ENCODE data around the gene ZSCAN5A. TPM values are rescaled to one million over a fixed set of nuclear protein-coding genes. Genes with fewer than 3 reads are reported as not detected.
"Not testable (repeated sequence)": the region's sequence is repeated elsewhere in the genome, so short reads cannot be mapped to it uniquely, and the experiment has no call there.

Gene ZSCAN5A
- polyA plus RNA-seq, 1 of the 3 experiments (the other 2 are of a cell fraction): 6.8 TPM

DNA sequence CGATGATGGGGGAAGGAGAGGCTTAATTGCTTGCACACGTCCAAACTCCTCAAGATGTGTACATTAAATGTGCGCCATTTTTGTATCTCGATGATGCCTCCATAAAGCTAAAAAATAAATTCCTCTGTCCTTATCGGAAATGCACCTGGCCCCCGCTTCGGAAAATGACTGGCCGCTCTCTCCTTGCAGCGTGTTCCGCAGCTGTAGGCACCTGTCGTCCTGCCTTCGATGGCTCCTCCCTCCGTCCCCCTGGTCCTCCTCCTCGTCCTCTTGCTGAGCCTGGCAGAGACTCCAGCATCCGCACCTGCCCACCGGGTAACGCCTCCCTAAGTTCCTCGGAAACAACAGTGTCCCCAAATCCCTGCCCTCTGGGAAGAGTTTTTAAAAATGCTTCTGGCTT lies 137.8 kb downstream of the ZSCAN5A start:
- no peaks in the 10 kb centered on the region for H4K20me1 ChIP-seq (ENCODE audit: insufficient read depth)
- DNase-seq: no peak
- ChIA-PET POLR2A (no interaction called here), CTCF (interaction anchor here (0.9 to 2.8 kb wide), 6 partner anchors 15 to 157 kb away, joined by 3 to 11 read pairs (median 6); no protein-coding TSS in a partner anchor)
- no peaks in the 10 kb centered on the region for H3F3A ChIP-seq (replicated peaks; ENCODE audit: insufficient read depth)
- WGBS (ENCODE audit: low lambda C conversion rate): 16% methylated on average over 18 of the region's 18 CpGs
- H3K4me1 ChIP-seq (ENCODE audit: control insufficient read depth in 1 of 2, insufficient read depth in 2 of 2, low read depth in 1 of 2, low read length in 1 of 2): no peaks in the 10 kb centered on the region
- no peak overlapping the region for H3K27ac ChIP-seq (ENCODE audit: low read depth in 2 of 2, low read length in 1 of 2)
- H3K4me2 ChIP-seq: no peak overlapping the region
- TF ChIP-seq, protein P1, sequence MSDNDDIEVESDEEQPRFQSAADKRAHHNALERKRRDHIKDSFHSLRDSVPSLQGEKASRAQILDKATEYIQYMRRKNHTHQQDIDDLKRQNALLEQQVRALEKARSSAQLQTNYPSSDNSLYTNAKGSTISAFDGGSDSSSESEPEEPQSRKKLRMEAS (IDR thresholded peaks at IDR 0.05; ENCODE audit: low read depth): no peak
- TF ChIP-seq FOXM1 (IDR thresholded peaks at IDR 0.05; ENCODE audit: low read depth) (no peak), NRF1 (IDR thresholded peaks at IDR 0.05; ENCODE audit: low read depth, low read length) (no peak), YY1 (IDR thresholded peaks at IDR 0.05; ENCODE audit: low read depth) (no peak), GATA2 (CRISPR knock-in tag; IDR thresholded peaks at IDR 0.05) (no peak), USF2 (IDR thresholded peaks at IDR 0.05; ENCODE audit: borderline replicate concordance, low read depth, low read length) (no peak), GABPA (IDR thresholded peaks at IDR 0.05; ENCODE audit: low read depth) (no peak)
- peaks cover 77% of the 10 kb centered on the region for H3K27me3 ChIP-seq (ENCODE audit: insufficient read depth)
- no peaks in the 10 kb centered on the region for H3K9me3 ChIP-seq
- H3K79me2 ChIP-seq (ENCODE audit: insufficient read depth): no peaks in the 10 kb centered on the region
- H3K9me2 ChIP-seq: no peaks in the 10 kb centered on the region
- H3K36me3 ChIP-seq (replicated peaks in 1 of 2; ENCODE audit: control insufficient read depth in 1 of 2, insufficient read depth in 2 of 2, low read length in 1 of 2): no peaks in the 10 kb centered on the region
- H3K9ac ChIP-seq: no peak overlapping the region
- no peak overlapping the region for H2AFZ ChIP-seq (ENCODE audit: low read depth)
- no peak overlapping the region for H3K4me3 ChIP-seq (ENCODE audit: low read depth in 2 of 2, low read length in 1 of 2)

DNA sequence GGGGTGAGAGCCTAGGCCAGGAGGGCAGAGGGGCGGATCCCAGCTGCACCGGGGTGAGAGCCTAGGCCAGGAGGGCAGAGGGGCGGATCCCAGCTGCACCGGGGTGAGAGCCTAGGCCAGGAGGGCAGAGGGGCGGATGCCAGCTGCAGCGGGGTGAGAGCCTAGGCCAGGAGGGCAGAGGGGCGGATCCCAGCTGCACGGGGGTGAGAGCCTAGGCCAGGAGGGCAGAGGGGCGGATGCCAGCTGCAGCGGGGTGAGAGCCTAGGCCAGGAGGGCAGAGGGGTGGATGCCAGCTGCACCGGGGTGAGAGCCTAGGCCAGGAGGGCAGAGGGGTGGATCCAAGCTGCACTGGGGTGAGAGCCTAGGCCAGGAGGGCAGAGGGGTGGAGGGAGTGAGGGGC lies 138.3 kb downstream of the ZSCAN5A start:
- not testable (repeated sequence) for H3K9me3 ChIP-seq

DNA sequence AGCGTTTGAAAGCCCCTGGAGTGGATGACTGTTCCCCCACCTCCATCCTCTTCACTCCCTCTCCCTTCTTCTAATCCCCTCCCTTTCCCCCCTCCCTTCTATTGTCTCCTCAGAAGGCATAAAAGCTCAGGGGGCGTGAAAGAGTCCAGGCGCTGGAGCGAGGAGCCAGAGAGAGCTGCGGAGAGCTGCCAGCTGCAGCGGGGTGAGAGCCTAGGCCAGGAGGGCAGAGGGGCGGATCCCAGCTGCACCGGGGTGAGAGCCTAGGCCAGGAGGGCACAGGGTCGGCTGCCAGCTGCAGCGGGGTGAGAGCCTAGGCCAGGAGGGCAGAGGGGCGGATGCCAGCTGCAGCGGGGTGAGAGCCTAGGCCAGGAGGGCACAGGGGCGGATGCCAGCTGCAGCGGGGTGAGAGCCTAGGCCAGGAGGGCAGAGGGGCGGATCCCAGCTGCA lies 138.8 kb downstream of the ZSCAN5A start, which contains the start of gene GALP:
Gene GALP, plus strand, starts transcription at position 148 of the 447 bp plus-strand sequence. CDS start 1,101 bp downstream, outside the sequence.
- H3F3A ChIP-seq (replicated peaks; ENCODE audit: insufficient read depth); H4K20me1 ChIP-seq (ENCODE audit: insufficient read depth); H3K9ac ChIP-seq; H3K79me2 ChIP-seq (ENCODE audit: insufficient read depth); DNase-seq; H3K4me3 ChIP-seq (ENCODE audit: low read depth in 2 of 2, low read length in 1 of 2); H2AFZ ChIP-seq (ENCODE audit: low read depth); H3K36me3 ChIP-seq (replicated peaks in 1 of 2; ENCODE audit: control insufficient read depth in 1 of 2, insufficient read depth in 2 of 2, low read length in 1 of 2); H3K9me3 ChIP-seq; H3K4me1 ChIP-seq (ENCODE audit: control insufficient read depth in 1 of 2, insufficient read depth in 2 of 2, low read depth in 1 of 2, low read length in 1 of 2); H3K9me2 ChIP-seq; H3K4me2 ChIP-seq; H3K27ac ChIP-seq (ENCODE audit: low read depth in 2 of 2, low read length in 1 of 2); POLR2A ChIA-PET: not testable (repeated sequence)
- H3K27me3 ChIP-seq (ENCODE audit: insufficient read depth): peaks cover 69% of the 10 kb centered on the region
- CTCF ChIA-PET: interaction anchor here (0.7 to 7.1 kb wide), 7 partner anchors 9 to 157 kb away, joined by 3 to 56 read pairs (median 5); no protein-coding TSS in a partner anchor
- WGBS (ENCODE audit: low lambda C conversion rate): 31% methylated on average over 12 of the region's 15 CpGs

More for the DNA sequence above, 138.3 kb downstream of the ZSCAN5A start:
- DNase-seq; H3K4me3 ChIP-seq (ENCODE audit: low read depth in 2 of 2, low read length in 1 of 2); H3K9ac ChIP-seq; H3K36me3 ChIP-seq (replicated peaks in 1 of 2; ENCODE audit: control insufficient read depth in 1 of 2, insufficient read depth in 2 of 2, low read length in 1 of 2); H3K9me2 ChIP-seq; H2AFZ ChIP-seq (ENCODE audit: low read depth); H3K27ac ChIP-seq (ENCODE audit: low read depth in 2 of 2, low read length in 1 of 2); H4K20me1 ChIP-seq (ENCODE audit: insufficient read depth); POLR2A ChIA-PET; H3K4me2 ChIP-seq; H3K79me2 ChIP-seq (ENCODE audit: insufficient read depth); H3K4me1 ChIP-seq (ENCODE audit: control insufficient read depth in 1 of 2, insufficient read depth in 2 of 2, low read depth in 1 of 2, low read length in 1 of 2); H3F3A ChIP-seq (replicated peaks; ENCODE audit: insufficient read depth): not testable (repeated sequence)
- CTCF ChIA-PET: interaction anchor here (0.9 to 7.1 kb wide), 6 partner anchors 21 to 157 kb away, joined by 3 to 56 read pairs (median 5); no protein-coding TSS in a partner anchor
- peaks cover 73% of the 10 kb centered on the region for H3K27me3 ChIP-seq (ENCODE audit: insufficient read depth)
- 20% methylated on average over 1 of the region's 11 CpGs for WGBS (ENCODE audit: low lambda C conversion rate)
